Glutamatergic neuron (in vitro differentiated cells): Measurements from ENCODE around the gene SIRT7. TPM values are rescaled to one million over a fixed set of nuclear protein-coding genes. Genes with fewer than 3 reads are reported as not detected.
A peak's percentile ranks its signal among the peaks of the same experiment; 100 is the strongest.

Source experiments
- DNase-seq: peaks from one replicate; pipeline ENCODE4 v3.0.0; 2022
- H3K27ac Mint-ChIP-seq: one replicate; pipeline ENCODE4 v1.8.0; 2020; ENCODE audit warnings: mild to moderate bottlenecking, mixed read lengths, inconsistent platforms; ENCODE audit not compliant: unreplicated experiment
- H3K27me3 Mint-ChIP-seq: one replicate; pipeline ENCODE4 v1.8.0; 2020; ENCODE audit warnings: mild to moderate bottlenecking, moderate library complexity, mixed read lengths, inconsistent platforms; ENCODE audit not compliant: unreplicated experiment
- H3K36me3 Mint-ChIP-seq: one replicate; pipeline ENCODE4 v1.8.0; 2020; ENCODE audit warnings: mild to moderate bottlenecking, mixed read lengths, inconsistent platforms; ENCODE audit not compliant: unreplicated experiment
- H3K4me1 Mint-ChIP-seq: one replicate; pipeline ENCODE4 v1.8.0; 2020; ENCODE audit warnings: mild to moderate bottlenecking, low read depth, mixed read lengths, inconsistent platforms; ENCODE audit not compliant: unreplicated experiment
- H3K4me3 Mint-ChIP-seq: one replicate; pipeline ENCODE4 v1.8.0; 2020; ENCODE audit warnings: mild to moderate bottlenecking, mixed read lengths, inconsistent platforms; ENCODE audit not compliant: unreplicated experiment
- H3K9me3 Mint-ChIP-seq: one replicate; pipeline ENCODE4 v1.8.0; 2020; ENCODE audit warnings: mild to moderate bottlenecking, moderate library complexity, mixed read lengths, inconsistent platforms; ENCODE audit not compliant: unreplicated experiment
- CTCF ChIP-seq: fragments of 200-600 bp; sonication (generic); IDR thresholded peaks from one replicate; pipeline ENCODE4 v1.5.0; 2021; ENCODE audit not compliant: partially characterized antibody, unreplicated experiment
- total RNA-seq: library from RNA; stranded (reverse); fragmentation: NEBNext Ultra II Directional; extraction: Animal tissue kit (Norgen Biotek cat#: 25700); gene quantifications from one replicate; pipeline ENCODE4 v1.2.1, GENCODE V29; 2021; ENCODE audit not compliant: unreplicated experiment

Gene SIRT7
- total RNA-seq, 1 donor from 2014 or later, result 38.7 TPM

GRCh38 chr17:81934098-81934757 is 16.3 kb upstream of the SIRT7 start:
- Mint-ChIP-seq H3K4me1 (peaks cover 20% of the 10 kb centered on the region), H3K27ac (no peak overlapping the region), H3K27me3 (peaks cover 15% of the 10 kb centered on the region), H3K9me3 (peaks cover 4% of the 10 kb centered on the region), H3K36me3 (no peaks in the 10 kb centered on the region), H3K4me3 (no peak overlapping the region)
- no peak for DNase-seq
- no peak for TF ChIP-seq CTCF

DNA sequence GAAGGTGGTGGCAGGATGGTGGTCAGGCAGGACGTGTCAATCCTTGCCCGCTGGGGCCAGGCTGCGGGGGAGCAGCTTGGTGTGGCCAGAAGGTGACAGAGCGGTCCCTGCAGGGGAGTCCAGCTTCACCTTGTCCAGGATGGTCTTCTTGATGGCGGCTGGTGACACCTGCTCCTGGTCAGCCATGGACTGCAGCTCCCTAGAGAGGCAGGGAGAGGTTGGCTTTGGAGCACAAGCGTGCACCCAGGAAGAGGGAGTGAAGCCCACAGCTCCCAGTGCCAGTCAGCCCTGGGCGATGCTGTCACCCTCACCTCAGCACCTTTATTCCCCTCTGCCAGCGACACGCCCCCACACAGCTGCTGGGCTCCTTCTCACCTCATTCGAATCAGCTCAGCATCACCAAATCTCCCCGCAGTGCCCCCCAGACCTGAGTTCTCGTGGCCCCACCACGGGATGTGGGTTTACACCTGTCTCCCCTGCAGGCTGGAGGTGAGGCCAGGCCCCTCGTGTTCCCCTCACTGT is 15.3 kb upstream of the SIRT7 start:
- no peaks in the 10 kb centered on the region for H3K36me3 Mint-ChIP-seq
- H3K27ac Mint-ChIP-seq, result no peak overlapping the region
- peaks cover 2% of the 10 kb centered on the region for H3K9me3 Mint-ChIP-seq
- H3K27me3 Mint-ChIP-seq, result peaks cover 14% of the 10 kb centered on the region
- peak overlapping the region; percentile 57 for H3K4me3 Mint-ChIP-seq
- TF ChIP-seq CTCF, result no peak
- peaks cover 11% of the 10 kb centered on the region for H3K4me1 Mint-ChIP-seq
- DNase-seq, result no peak

- Mint-ChIP-seq H3K4me3 (no peak overlapping the region), H3K27ac (no peak overlapping the region), H3K27me3 (peaks cover 12% of the 10 kb centered on the region), H3K9me3 (no peaks in the 10 kb centered on the region), H3K36me3 (no peaks in the 10 kb centered on the region), H3K4me1 (peaks cover 10% of the 10 kb centered on the region)
- TF ChIP-seq CTCF, result no peak
- no peak for DNase-seq
Observed at GRCh38 chr17:81932333-81932983, 14.5 kb upstream of the SIRT7 start.

GRCh38 chr17:81931557-81932332 is 13.8 kb upstream of the SIRT7 start:
- Mint-ChIP-seq H3K27ac (no peak overlapping the region), H3K36me3 (no peaks in the 10 kb centered on the region), H3K4me3 (no peak overlapping the region), H3K27me3 (peaks cover 12% of the 10 kb centered on the region), H3K4me1 (peaks cover 10% of the 10 kb centered on the region), H3K9me3 (no peaks in the 10 kb centered on the region)
- no peak for TF ChIP-seq CTCF
- no peak for DNase-seq
